Breast epithelium (tissue), 4 donors: ENCODE measurements around the gene CABLES1. TPM values are rescaled to one million over a fixed set of nuclear protein-coding genes. Genes with fewer than 3 reads are reported as not detected.

Source experiments
- DNase-seq, 2 donors: peaks; one replicate each; pipeline ENCODE4 v3.0.0-alpha.2; 2019; ENCODE audit warnings: low spot score in 2 of 2
- H3K27ac ChIP-seq, 2 donors: fragments of 200-600 bp; sonication (generic) in 1 of 2; one replicate each; pipeline ENCODE4 v1.5.1; 2016 to 2019; ENCODE audit warnings: mild to moderate bottlenecking in 1 of 2
- H3K27me3 ChIP-seq, 2 donors: fragments of 200-600 bp; sonication (generic) in 1 of 2; one replicate each; pipeline versions ENCODE4 v1.5.1 to v1.6.0; 2017 to 2019; ENCODE audit warnings: control low read depth in 1 of 2, mild to moderate bottlenecking in 1 of 2
- H3K36me3 ChIP-seq: fragments of 200-600 bp; one replicate; pipeline ENCODE4 v1.5.1; 2019
- H3K4me1 ChIP-seq, 2 donors: fragments of 200-600 bp; sonication (generic); one replicate each; pipeline ENCODE4 v1.5.1; 2016 to 2019; ENCODE audit warnings: control low read depth in 1 of 2
- H3K4me3 ChIP-seq, 3 donors: fragments of 200-600 bp; sonication (generic); 1 replicate in 2 of 3; 2 replicates in 1 of 3; pipeline ENCODE4 v1.5.1; 2016 to 2019; ENCODE audit warnings: mild to moderate bottlenecking in 3 of 3, moderate library complexity in 2 of 3
- H3K9me3 ChIP-seq, 2 donors: fragments of 200-600 bp; sonication (generic) in 1 of 2; one replicate each; pipeline ENCODE4 v1.5.1; 2016 to 2019; ENCODE audit warnings: control low read depth in 1 of 2
- CTCF ChIP-seq, 3 donors: fragments of 450-650 bp; IDR thresholded peaks; one replicate each; pipeline ENCODE4 v1.5.1; 2016 to 2017; ENCODE audit warnings: antibody characterized with exemption in 3 of 3, mild to moderate bottlenecking in 3 of 3, moderate library complexity in 3 of 3
- POLR2A ChIP-seq: fragments of 450-650 bp; IDR thresholded peaks from one replicate; pipeline ENCODE4 v1.6.1; 2016; ENCODE audit warnings: antibody characterized with exemption, mild to moderate bottlenecking, moderate library complexity
- POLR2AphosphoS5 ChIP-seq, 3 donors: sonication (generic); formaldehyde crosslinking; IDR thresholded peaks; one replicate each; pipeline ENCODE4 v1.6.1; 2017; ENCODE audit warnings: antibody characterized with exemption in 3 of 3
- intact Hi-C: fragments of 100-400 bp; cut with DNase I; formaldehyde crosslinking; loops from one replicate; pipeline ENCODE4 v1.15.1; 2023; ENCODE audit warnings: low total_unique reads
- total RNA-seq, 3 donors: library from RNA; depleted of rRNA; stranded (reverse); fragments of >200 nt; gene quantifications; one replicate each; pipeline ENCODE4 v1.1.0, GENCODE V29; 2016

Gene CABLES1
- total RNA-seq, 3 donors from 2014 or later, result 18.1 to 28.7 (median 22.3) TPM

GRCh38 chr18:23189099-23189498, 53.8 kb downstream of the CABLES1 start:
- Histone ChIP-seq H3K9me3 (no peaks in the 10 kb centered on the region), H3K4me3 (no peak overlapping the region), H3K27me3 (no peaks in the 10 kb centered on the region), H3K4me1 (peaks cover 0 to 3% of the 10 kb centered on the region in 2 donors), H3K27ac (no peak overlapping the region), H3K36me3 (no peaks in the 10 kb centered on the region)
- intact Hi-C loops, result no loop called here
- no peak for TF ChIP-seq CTCF (IDR thresholded peaks at IDR 0.05)
- TF ChIP-seq POLR2AphosphoS5 (IDR thresholded peaks at IDR 0.05), result no peak
- no peak for TF ChIP-seq POLR2A
- no peak for DNase-seq

- Histone ChIP-seq H3K27me3 (no peaks in the 10 kb centered on the region), H3K27ac (no peak overlapping the region), H3K4me3 (no peak overlapping the region), H3K9me3 (no peaks in the 10 kb centered on the region), H3K4me1 (peaks cover 0 to 3% of the 10 kb centered on the region in 2 donors), H3K36me3 (no peaks in the 10 kb centered on the region)
- TF ChIP-seq POLR2A (no peak), CTCF (IDR thresholded peaks at IDR 0.05) (no peak), POLR2AphosphoS5 (IDR thresholded peaks at IDR 0.05) (no peak)
- DNase-seq, result no peak
- intact Hi-C loops, result no loop called here
Measured at GRCh38 chr18:23189768-23190661, 54.7 kb downstream of the CABLES1 start.

- Histone ChIP-seq H3K27ac (no peak overlapping the region), H3K4me1 (peaks cover 0 to 4% of the 10 kb centered on the region in 2 donors), H3K36me3 (no peaks in the 10 kb centered on the region), H3K27me3 (no peaks in the 10 kb centered on the region), H3K9me3 (no peaks in the 10 kb centered on the region), H3K4me3 (no peak overlapping the region)
- no peak for TF ChIP-seq POLR2AphosphoS5 (IDR thresholded peaks at IDR 0.05)
- TF ChIP-seq POLR2A, result no peak
- no peak for DNase-seq
- intact Hi-C loops, result no loop called here
Measured at GRCh38 chr18:23191232-23191631, 55.9 kb downstream of the CABLES1 start.

GRCh38 chr18:23193742-23194141, 58.5 kb downstream of the CABLES1 start:
- peak overlapping the region in 1 of 2 donors; percentile 15 for H3K27ac ChIP-seq
- no peak for DNase-seq
- TF ChIP-seq POLR2AphosphoS5 (IDR thresholded peaks at IDR 0.05) (no peak), POLR2A (no peak), CTCF (IDR thresholded peaks at IDR 0.05) (no peak)
- no peaks in the 10 kb centered on the region for H3K36me3 ChIP-seq
- peaks cover 0 to 6% of the 10 kb centered on the region in 2 donors for H3K4me1 ChIP-seq
- no peak overlapping the region for H3K4me3 ChIP-seq
- intact Hi-C loops, result no loop called here
- H3K9me3 ChIP-seq, result no peaks in the 10 kb centered on the region
- H3K27me3 ChIP-seq, result no peaks in the 10 kb centered on the region

- peak in 1 of 2 donors; percentile 45 for DNase-seq
- TF ChIP-seq CTCF (IDR thresholded peaks at IDR 0.05) (no peak), POLR2AphosphoS5 (IDR thresholded peaks at IDR 0.05) (no peak), POLR2A (no peak)
- Histone ChIP-seq H3K27ac (peak overlapping the region; percentile 15 to 74), H3K4me3 (peak overlapping the region in 1 of 3 donors; percentile 19), H3K27me3 (no peaks in the 10 kb centered on the region), H3K36me3 (no peaks in the 10 kb centered on the region), H3K4me1 (peaks cover 0 to 6% of the 10 kb centered on the region in 2 donors), H3K9me3 (no peaks in the 10 kb centered on the region)
- intact Hi-C loops, result no loop called here
Measured at GRCh38 chr18:23194155-23194996, 59.1 kb downstream of the CABLES1 start.
